ENCODE measurements around the gene ACSL6.

Gene ACSL6

GRCh38 chr5:131959136-131959535 lies 52.3 kb downstream of the ACSL6 start:
- no peak overlapping the region for H3K27ac ChIP-seq
- no peak for TF ChIP-seq CTCF (conservative IDR thresholded peaks at IDR 0.05)

- TF ChIP-seq CTCF (conservative IDR thresholded peaks at IDR 0.05) = no peak
Measured at GRCh38 chr5:131957721-131958441, 53.6 kb downstream of the ACSL6 start.

GRCh38 chr5:131953969-131954368 lies 57.5 kb downstream of the ACSL6 start:
- TF ChIP-seq CTCF (conservative IDR thresholded peaks at IDR 0.05) = no peak
- no peak overlapping the region for H3K27ac ChIP-seq

More at GRCh38 chr5:131957721-131958441, 53.6 kb downstream of the ACSL6 start:
- no peak overlapping the region for H3K27ac ChIP-seq

- no peak for TF ChIP-seq CTCF (conservative IDR thresholded peaks at IDR 0.05)
- no peak overlapping the region for H3K27ac ChIP-seq
Measured at GRCh38 chr5:131952301-131952857, 59.1 kb downstream of the ACSL6 start.

GRCh38 chr5:131950706-131951105 lies 60.8 kb downstream of the ACSL6 start:
- H3K27ac ChIP-seq = no peak overlapping the region
- TF ChIP-seq CTCF (conservative IDR thresholded peaks at IDR 0.05) = no peak

- no peak for TF ChIP-seq CTCF (conservative IDR thresholded peaks at IDR 0.05)
- no peak overlapping the region for H3K27ac ChIP-seq
Measured at GRCh38 chr5:131947445-131947844, 64.0 kb downstream of the ACSL6 start.

GRCh38 chr5:131945551-131946168 lies 65.8 kb downstream of the ACSL6 start, which contains the start of gene MEIKIN:
MEIKIN (minus strand) TSS chr5:131945663; CDS start chr5:131945505, 158 bp downstream.
- no peak within 1 kb of the TSS for H3K27ac ChIP-seq
- TF ChIP-seq CTCF (conservative IDR thresholded peaks at IDR 0.05) = no peak

Data from VCaP (cell line).